ENCODE data around the gene AVL9.
"Not testable (repeated sequence)": the region's sequence is repeated elsewhere in the genome, so short reads cannot be mapped to it uniquely, and the experiment has no call there.

GRCh38 chr7:32603492-32603891, 108.2 kb downstream of the AVL9 start:
- TF ChIP-seq FOXM1 (IDR thresholded peaks at IDR 0.05; ENCODE audit: borderline replicate concordance); FOXK2 (IDR thresholded peaks at IDR 0.05); SUZ12 (IDR thresholded peaks at IDR 0.05); SP1 (IDR thresholded peaks at IDR 0.05); BHLHE40 (IDR thresholded peaks at IDR 0.05; ENCODE audit: borderline replicate concordance): not testable (repeated sequence)

Data from HEK293T (cell line).